Liver (tissue), 9 donors: ENCODE results near the gene FAM241A. TPM values are rescaled to one million over a fixed set of nuclear protein-coding genes. Genes with fewer than 3 reads are reported as not detected.
A peak's percentile ranks its signal among the peaks of the same experiment; 100 is the strongest.

ENCODE experiments used
- DNase-seq: peaks from one replicate; pipeline ENCODE4 v3.0.0-alpha.2; 2017; ENCODE audit warnings: low spot score
- H3K27ac ChIP-seq, 2 donors: one replicate each; pipeline ENCODE4 v1.7.0; 2013; ENCODE audit warnings: inconsistent platforms in 2 of 2, low read length in 2 of 2, control low read depth in 1 of 2, low read depth in 1 of 2, mild to moderate bottlenecking in 1 of 2
- H3K27me3 ChIP-seq, 4 donors: one replicate each; pipeline versions ENCODE4 v1.6.1 to v1.7.0; 2013; ENCODE audit warnings: low read length in 3 of 4, inconsistent platforms in 1 of 4, mild to moderate bottlenecking in 1 of 4, moderate library complexity in 1 of 4; ENCODE audit not compliant: control insufficient read depth in 4 of 4, insufficient read depth in 4 of 4
- H3K36me3 ChIP-seq, 4 donors: one replicate each; pipeline versions ENCODE4 v1.6.1 to v1.7.0; 2013; ENCODE audit warnings: low read length in 3 of 4, mild to moderate bottlenecking in 3 of 4, low read depth in 1 of 4, moderate library complexity in 1 of 4; ENCODE audit not compliant: control insufficient read depth in 4 of 4, insufficient read depth in 3 of 4
- H3K4me1 ChIP-seq, 4 donors: one replicate each; pipeline versions ENCODE4 v1.6.1 to v1.7.0; 2013; ENCODE audit warnings: low read length in 3 of 4, mild to moderate bottlenecking in 3 of 4, moderate library complexity in 1 of 4; ENCODE audit not compliant: control insufficient read depth in 4 of 4, insufficient read depth in 4 of 4
- H3K4me3 ChIP-seq, 3 donors: one replicate each; pipeline versions ENCODE4 v1.6.1 to v1.7.0; 2013; ENCODE audit warnings: low read length in 3 of 3, control low read depth in 1 of 3, low read depth in 1 of 3, mild to moderate bottlenecking in 1 of 3
- H3K9ac ChIP-seq, 2 donors: one replicate each; pipeline ENCODE4 v1.7.0; 2013; ENCODE audit warnings: low read length in 2 of 2, mild to moderate bottlenecking in 2 of 2, moderate library complexity in 2 of 2, control low read depth in 1 of 2, low read depth in 1 of 2
- H3K9me3 ChIP-seq, 4 donors: one replicate each; pipeline versions ENCODE4 v1.6.1 to v1.7.0; 2013; ENCODE audit warnings: low read length in 3 of 4; ENCODE audit not compliant: control insufficient read depth in 4 of 4
- ATF3 ChIP-seq: IDR thresholded peaks from 2 replicates; pipeline ENCODE4 v1.6.1; 2016; ENCODE audit warnings: antibody characterized with exemption
- CTCF ChIP-seq: fragments of 150-350 bp; IDR thresholded peaks from 2 replicates; pipeline ENCODE4 v1.5.1; 2017; ENCODE audit warnings: improper control_type of control experiment, low read depth, low read length; ENCODE audit not compliant: missing input control
- EGR1 ChIP-seq, 2 donors: IDR thresholded peaks; 2 replicates each; pipeline ENCODE4 v1.6.1; 2016 to 2018; ENCODE audit warnings: antibody characterized with exemption in 2 of 2, low read depth in 2 of 2
- FOXA1 ChIP-seq: IDR thresholded peaks from 2 replicates; pipeline ENCODE4 v1.6.1; 2016; ENCODE audit warnings: antibody characterized with exemption
- FOXA2 ChIP-seq: IDR thresholded peaks from 2 replicates; pipeline ENCODE4 v1.6.1; 2016; ENCODE audit warnings: antibody characterized with exemption
- GABPA ChIP-seq, 2 donors: IDR thresholded peaks in 1 of 2; conservative IDR thresholded peaks in 1 of 2; 2 replicates each; pipeline ENCODE4 v1.6.1; 2016; ENCODE audit warnings: antibody characterized with exemption in 2 of 2, mild to moderate bottlenecking in 1 of 2, moderate library complexity in 1 of 2
- HNF4A ChIP-seq, 2 donors: conservative IDR thresholded peaks; 2 replicates each; pipeline ENCODE4 v1.6.1; 2016; ENCODE audit warnings: antibody characterized with exemption in 2 of 2, mild to moderate bottlenecking in 2 of 2
- HNF4G ChIP-seq: IDR thresholded peaks from 2 replicates; pipeline ENCODE4 v1.6.1; 2016; ENCODE audit warnings: antibody characterized with exemption
- JUND ChIP-seq, 2 donors: IDR thresholded peaks; 2 replicates each; pipeline ENCODE4 v1.6.1; 2016; ENCODE audit warnings: antibody characterized with exemption in 2 of 2
- MAX ChIP-seq: IDR thresholded peaks from 2 replicates; pipeline ENCODE4 v1.6.1; 2016; ENCODE audit warnings: antibody characterized with exemption
- NR2F2 ChIP-seq: IDR thresholded peaks from 2 replicates; pipeline ENCODE4 v1.6.1; 2016; ENCODE audit warnings: antibody characterized with exemption
- RAD21 ChIP-seq, 2 donors: IDR thresholded peaks; 2 replicates each; pipeline ENCODE4 v1.6.1; 2016; ENCODE audit warnings: antibody characterized with exemption in 2 of 2, mild to moderate bottlenecking in 2 of 2
- REST ChIP-seq: IDR thresholded peaks from 2 replicates; pipeline ENCODE4 v1.6.1; 2016; ENCODE audit warnings: antibody characterized with exemption, mild to moderate bottlenecking
- RXRA ChIP-seq, 2 donors: IDR thresholded peaks; 2 replicates each; pipeline ENCODE4 v1.6.1; 2017 to 2018; ENCODE audit warnings: antibody characterized with exemption in 2 of 2, mild to moderate bottlenecking in 1 of 2
- SP1 ChIP-seq: IDR thresholded peaks from 2 replicates; pipeline ENCODE4 v1.6.1; 2018; ENCODE audit warnings: antibody characterized with exemption, mild to moderate bottlenecking
- TAF1 ChIP-seq: conservative IDR thresholded peaks from 2 replicates; pipeline ENCODE4 v1.6.1; 2016; ENCODE audit warnings: antibody characterized with exemption, mild to moderate bottlenecking
- YY1 ChIP-seq: IDR thresholded peaks from 2 replicates; pipeline ENCODE4 v1.6.1; 2016; ENCODE audit warnings: antibody characterized with exemption, mild to moderate bottlenecking
- ZBTB33 ChIP-seq: IDR thresholded peaks from 2 replicates; pipeline ENCODE4 v1.6.1; 2016; ENCODE audit warnings: antibody characterized with exemption
- WGBS: extraction: QIAGEN DNeasy Blood & Tissue Kit; methylation state at CpG from one replicate; pipeline ENCODE4 v1.1.7; 2013; 5-methylcytosine and 5-hydroxymethylcytosine counted together
- polyA plus RNA-seq, 2 donors: library from polyadenylated mRNA; stranded (reverse) in 1 of 2; unstranded in 1 of 2; fragments of 200-250 nt in 1 of 2; fragments of >200 nt in 1 of 2; fragmentation: Nextera tagmentation in 1 of 2; extraction: Ambion mirVana in 1 of 2; gene quantifications; one replicate each; pipeline versions ENCODE4 v1.2.1 to v1.2.3, GENCODE V29; 2013 to 2015
- total RNA-seq, 2 donors: library from RNA; depleted of rRNA; stranded (reverse); fragments of >200 nt; gene quantifications; one replicate each; pipeline ENCODE4 v1.2.3, GENCODE V29; 2014
- donor health status: healthy.
- donor health status: healthy.
- donor health status: healthy.
- donor health status: healthy.
- donor health status: healthy.

FAM241A gene
- total RNA-seq (1 to 10 TPM; 1.1 to 2.3 TPM), polyA plus RNA-seq (1 to 10 TPM; 1.4 to 2.0 TPM)

- no peaks in the 10 kb centered on the region for H3K9me3 ChIP-seq
- H3K27ac ChIP-seq, result peak within 1 kb of the TSS; percentile 74 to 87
- WGBS, result under 1% methylated on average over 70 of the region's 70 CpGs
- H3K36me3 ChIP-seq, result no peaks in the 10 kb centered on the region
- no peak for TF ChIP-seq HNF4G
- no peak for TF ChIP-seq CTCF
- no peak for TF ChIP-seq EGR1 (IDR thresholded peaks at IDR 0.05; ENCODE audit: low read depth in 2 of 2)
- TF ChIP-seq JUND (IDR thresholded peaks at IDR 0.05), result no peak
- TF ChIP-seq ZBTB33, result no peak
- TF ChIP-seq ATF3, result no peak
- TF ChIP-seq NR2F2, result no peak
- no peak for TF ChIP-seq TAF1
- no peak for TF ChIP-seq SP1
- no peak for TF ChIP-seq HNF4A (conservative IDR thresholded peaks at IDR 0.05)
- TF ChIP-seq FOXA2, result no peak
- TF ChIP-seq GABPA (IDR thresholded peaks at IDR 0.05 in 1 of 2, conservative IDR thresholded peaks at IDR 0.05 in 1 of 2), result no peak
- TF ChIP-seq FOXA1, result no peak
- no peak for TF ChIP-seq RAD21 (IDR thresholded peaks at IDR 0.05)
- no peak for TF ChIP-seq MAX
- no peak for TF ChIP-seq REST
- no peak for TF ChIP-seq YY1
- TF ChIP-seq RXRA (IDR thresholded peaks at IDR 0.05), result no peak
- peaks cover 9 to 19% (median 17%) of the 10 kb centered on the region in 4 donors for H3K4me1 ChIP-seq
- peak within 1 kb of the TSS; percentile 80 to 82 for H3K9ac ChIP-seq
- H3K27me3 ChIP-seq, result no peaks in the 10 kb centered on the region
- DNase-seq, result peak; percentile 92
- peak within 1 kb of the TSS; percentile 92 to 98 (median 97) for H3K4me3 ChIP-seq
Observed at GRCh38 chr4:112145326-112145789, at the start of gene FAM241A. TSS of gene FAM241A (plus strand) at chr4:112145454. CDS start at chr4:112145581, 127 bp downstream.
